ENCODE results near the gene EIF1.

Gene EIF1

GRCh38 chr17:41736983-41737679 lies 48.4 kb downstream of the EIF1 start:
- H3K4me1 ChIP-seq (ENCODE audit: control insufficient read depth in 2 of 2, insufficient read depth in 2 of 2, low read length in 2 of 2) = peaks cover 0 to 9% of the 10 kb centered on the region in 2 donors
- no peaks in the 10 kb centered on the region for H3K36me3 ChIP-seq (ENCODE audit: control insufficient read depth in 2 of 2, insufficient read depth in 2 of 2, low read length in 2 of 2)
- H3K9ac ChIP-seq (ENCODE audit: low read depth in 1 of 2, low read length in 2 of 2) = no peak overlapping the region
- no peaks in the 10 kb centered on the region for H3K9me3 ChIP-seq (ENCODE audit: control insufficient read depth in 2 of 2, low read length in 2 of 2)
- H3K27me3 ChIP-seq (ENCODE audit: control insufficient read depth in 2 of 2, insufficient read depth in 2 of 2, low read length in 2 of 2) = peaks cover 31 to 39% of the 10 kb centered on the region in 2 donors
- no peak overlapping the region for H3K4me3 ChIP-seq (ENCODE audit: low read length in 2 of 2)
- no peak overlapping the region for H3K27ac ChIP-seq (ENCODE audit: low read depth in 2 of 2, low read length in 2 of 2)

- Histone ChIP-seq H3K27ac (ENCODE audit: low read depth in 2 of 2, low read length in 2 of 2) (no peak overlapping the region), H3K4me1 (ENCODE audit: control insufficient read depth in 2 of 2, insufficient read depth in 2 of 2, low read length in 2 of 2) (peaks cover 0 to 9% of the 10 kb centered on the region in 2 donors), H3K36me3 (ENCODE audit: control insufficient read depth in 2 of 2, insufficient read depth in 2 of 2, low read length in 2 of 2) (no peaks in the 10 kb centered on the region), H3K4me3 (ENCODE audit: low read length in 2 of 2) (no peak overlapping the region), H3K27me3 (ENCODE audit: control insufficient read depth in 2 of 2, insufficient read depth in 2 of 2, low read length in 2 of 2) (peaks cover 25 to 34% of the 10 kb centered on the region in 2 donors), H3K9ac (ENCODE audit: low read depth in 1 of 2, low read length in 2 of 2) (no peak overlapping the region), H3K9me3 (ENCODE audit: control insufficient read depth in 2 of 2, low read length in 2 of 2) (no peaks in the 10 kb centered on the region)
These were observed 49.0 kb downstream of the EIF1 start for GRCh38 chr17:41737680-41738023.

- Histone ChIP-seq H3K27ac (ENCODE audit: low read depth in 2 of 2, low read length in 2 of 2) (no peak overlapping the region), H3K4me3 (ENCODE audit: low read length in 2 of 2) (no peak overlapping the region), H3K36me3 (ENCODE audit: control insufficient read depth in 2 of 2, insufficient read depth in 2 of 2, low read length in 2 of 2) (no peaks in the 10 kb centered on the region), H3K9ac (ENCODE audit: low read depth in 1 of 2, low read length in 2 of 2) (peak overlapping the region; percentile 39 to 41), H3K4me1 (ENCODE audit: control insufficient read depth in 2 of 2, insufficient read depth in 2 of 2, low read length in 2 of 2) (peaks cover 0 to 9% of the 10 kb centered on the region in 2 donors), H3K9me3 (ENCODE audit: control insufficient read depth in 2 of 2, low read length in 2 of 2) (no peaks in the 10 kb centered on the region), H3K27me3 (ENCODE audit: control insufficient read depth in 2 of 2, insufficient read depth in 2 of 2, low read length in 2 of 2) (peaks cover 25 to 33% of the 10 kb centered on the region in 2 donors)
These were observed 49.6 kb downstream of the EIF1 start for GRCh38 chr17:41738077-41738800.

GRCh38 chr17:41738801-41739112 lies 50.1 kb downstream of the EIF1 start:
- no peaks in the 10 kb centered on the region for H3K9me3 ChIP-seq (ENCODE audit: control insufficient read depth in 2 of 2, low read length in 2 of 2)
- H3K27me3 ChIP-seq (ENCODE audit: control insufficient read depth in 2 of 2, insufficient read depth in 2 of 2, low read length in 2 of 2) = peaks cover 22 to 32% of the 10 kb centered on the region in 2 donors
- H3K27ac ChIP-seq (ENCODE audit: low read depth in 2 of 2, low read length in 2 of 2) = no peak overlapping the region
- H3K4me1 ChIP-seq (ENCODE audit: control insufficient read depth in 2 of 2, insufficient read depth in 2 of 2, low read length in 2 of 2) = peaks cover 0 to 9% of the 10 kb centered on the region in 2 donors
- H3K9ac ChIP-seq (ENCODE audit: low read depth in 1 of 2, low read length in 2 of 2) = peak overlapping the region in 1 of 2 donors; percentile 39
- H3K4me3 ChIP-seq (ENCODE audit: low read length in 2 of 2) = no peak overlapping the region
- no peaks in the 10 kb centered on the region for H3K36me3 ChIP-seq (ENCODE audit: control insufficient read depth in 2 of 2, insufficient read depth in 2 of 2, low read length in 2 of 2)

GRCh38 chr17:41739661-41740352 lies 51.1 kb downstream of the EIF1 start:
- no peaks in the 10 kb centered on the region for H3K9me3 ChIP-seq (ENCODE audit: control insufficient read depth in 2 of 2, low read length in 2 of 2)
- H3K4me3 ChIP-seq (ENCODE audit: low read length in 2 of 2) = no peak overlapping the region
- peaks cover 0 to under 1% of the 10 kb centered on the region in 2 donors for H3K4me1 ChIP-seq (ENCODE audit: control insufficient read depth in 2 of 2, insufficient read depth in 2 of 2, low read length in 2 of 2)
- no peak overlapping the region for H3K9ac ChIP-seq (ENCODE audit: low read depth in 1 of 2, low read length in 2 of 2)
- H3K36me3 ChIP-seq (ENCODE audit: control insufficient read depth in 2 of 2, insufficient read depth in 2 of 2, low read length in 2 of 2) = no peaks in the 10 kb centered on the region
- H3K27ac ChIP-seq (ENCODE audit: low read depth in 2 of 2, low read length in 2 of 2) = no peak overlapping the region
- H3K27me3 ChIP-seq (ENCODE audit: control insufficient read depth in 2 of 2, insufficient read depth in 2 of 2, low read length in 2 of 2) = peaks cover 19 to 22% of the 10 kb centered on the region in 2 donors

- no peak overlapping the region for H3K9ac ChIP-seq (ENCODE audit: low read depth in 1 of 2, low read length in 2 of 2)
- no peak overlapping the region for H3K27ac ChIP-seq (ENCODE audit: low read depth in 2 of 2, low read length in 2 of 2)
- H3K36me3 ChIP-seq (ENCODE audit: control insufficient read depth in 2 of 2, insufficient read depth in 2 of 2, low read length in 2 of 2) = no peaks in the 10 kb centered on the region
- no peaks in the 10 kb centered on the region for H3K4me1 ChIP-seq (ENCODE audit: control insufficient read depth in 2 of 2, insufficient read depth in 2 of 2, low read length in 2 of 2)
- no peaks in the 10 kb centered on the region for H3K9me3 ChIP-seq (ENCODE audit: control insufficient read depth in 2 of 2, low read length in 2 of 2)
- H3K4me3 ChIP-seq (ENCODE audit: low read length in 2 of 2) = no peak overlapping the region
- peaks cover 15 to 18% of the 10 kb centered on the region in 2 donors for H3K27me3 ChIP-seq (ENCODE audit: control insufficient read depth in 2 of 2, insufficient read depth in 2 of 2, low read length in 2 of 2)
These were observed 51.8 kb downstream of the EIF1 start for GRCh38 chr17:41740506-41740905.

- Histone ChIP-seq H3K27me3 (ENCODE audit: control insufficient read depth in 2 of 2, insufficient read depth in 2 of 2, low read length in 2 of 2) (peaks cover 10% of the 10 kb centered on the region in 2 donors), H3K9me3 (ENCODE audit: control insufficient read depth in 2 of 2, low read length in 2 of 2) (no peaks in the 10 kb centered on the region), H3K9ac (ENCODE audit: low read depth in 1 of 2, low read length in 2 of 2) (no peak overlapping the region), H3K36me3 (ENCODE audit: control insufficient read depth in 2 of 2, insufficient read depth in 2 of 2, low read length in 2 of 2) (no peaks in the 10 kb centered on the region), H3K27ac (ENCODE audit: low read depth in 2 of 2, low read length in 2 of 2) (no peak overlapping the region), H3K4me1 (ENCODE audit: control insufficient read depth in 2 of 2, insufficient read depth in 2 of 2, low read length in 2 of 2) (no peaks in the 10 kb centered on the region), H3K4me3 (ENCODE audit: low read length in 2 of 2) (no peak overlapping the region)
These were observed 53.0 kb downstream of the EIF1 start for GRCh38 chr17:41741709-41742108.
